ENCODE measurements around the gene CMIP.

DNA sequence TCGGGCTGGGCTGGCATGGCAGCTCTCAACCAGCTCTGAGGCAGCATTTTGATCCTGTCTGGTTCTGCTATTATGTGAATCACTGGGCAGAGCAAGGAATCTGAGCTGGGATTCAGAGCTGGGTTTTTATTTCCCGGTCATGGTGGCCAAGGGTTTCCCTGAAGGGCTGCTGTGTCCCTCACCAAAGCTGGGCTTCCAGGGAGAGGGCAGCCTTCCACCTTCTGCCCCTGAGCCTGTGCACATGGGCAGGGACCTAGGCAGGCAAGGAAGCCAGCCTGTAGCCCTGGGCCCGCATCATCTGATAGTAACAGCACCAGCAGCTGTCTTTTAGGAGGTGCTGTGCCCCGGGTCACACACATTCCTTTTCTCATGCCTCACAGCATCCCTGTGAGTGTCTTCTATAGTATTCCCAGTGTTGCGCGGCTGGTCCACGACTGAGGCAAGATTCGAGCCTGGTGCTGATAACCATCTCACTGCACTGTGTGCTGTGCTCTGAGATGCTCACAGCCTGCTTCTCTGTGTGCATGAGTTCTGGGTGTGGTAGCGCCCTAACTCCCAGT lies 249.2 kb downstream of the CMIP start:
- TF ChIP-seq EZH2phosphoT487 (IDR thresholded peaks at IDR 0.05) (no peak), CTCF (IDR thresholded peaks at IDR 0.05) (no peak), EZH2 (IDR thresholded peaks at IDR 0.05) (no peak)

Measured in neural progenitor cell (in vitro differentiated cells).